ENCODE data around the gene PARD3B. TPM values are rescaled to one million over a fixed set of nuclear protein-coding genes. Genes with fewer than 3 reads are reported as not detected.

Gene PARD3B
- polyA plus RNA-seq, 3 donors = not detected

- peaks cover 2 to 3% (median 3%) of the 10 kb centered on the region in 3 donors for H3K27me3 Mint-ChIP-seq (ENCODE audit: low read depth in 3 of 3)
- Histone ChIP-seq H3K27ac (ENCODE audit: low read depth in 1 of 2, low read length in 2 of 2) (no peak overlapping the region), H4K20me1 (ENCODE audit: insufficient read depth, low read length) (no peaks in the 10 kb centered on the region), H3K4me3 (replicated peaks in 1 of 3; ENCODE audit: low read depth in 2 of 3, low read length in 3 of 3) (no peak overlapping the region), H2AFZ (ENCODE audit: insufficient read depth, low read depth, low read length, poor library complexity, severe bottlenecking) (no peak overlapping the region), H3K79me2 (ENCODE audit: insufficient read depth, low read length) (no peaks in the 10 kb centered on the region), H3K9ac (ENCODE audit: insufficient read depth, low read length, poor library complexity, severe bottlenecking) (no peak overlapping the region), H3K36me3 (replicated peaks in 1 of 2; ENCODE audit: control insufficient read depth in 1 of 2, insufficient read depth in 2 of 2, low read length in 2 of 2) (no peaks in the 10 kb centered on the region), H3K4me2 (replicated peaks; ENCODE audit: extremely low read depth, low read length, poor library complexity, severe bottlenecking) (no peak overlapping the region), H3K4me1 (ENCODE audit: control insufficient read depth in 1 of 2, insufficient read depth in 2 of 2, low read length in 2 of 2) (no peaks in the 10 kb centered on the region), H3K9me3 (replicated peaks in 1 of 2; ENCODE audit: control insufficient read depth in 1 of 2, insufficient read depth in 1 of 2, low read length in 2 of 2) (no peaks in the 10 kb centered on the region), H3K27me3 (ENCODE audit: control insufficient read depth in 2 of 2, insufficient read depth in 2 of 2, low read length in 2 of 2) (no peaks in the 10 kb centered on the region)
- no peaks in the 10 kb centered on the region for H3K36me3 Mint-ChIP-seq
- H3K4me3 Mint-ChIP-seq = no peak overlapping the region
- peaks cover 3 to 14% (median 4%) of the 10 kb centered on the region in 7 donors for H3K9me3 Mint-ChIP-seq
- H3K27ac Mint-ChIP-seq = no peak overlapping the region
- DNase-seq = no peak
- TF ChIP-seq CTCF (IDR thresholded peaks at IDR 0.05) = no peak
- no CpG with 5 or more reads among the region's 3 CpGs for WGBS (ENCODE audit: insufficient coverage)
- intact Hi-C loops (cut with micrococcal nuclease) = no loop called here
- H3K4me1 Mint-ChIP-seq = no peaks in the 10 kb centered on the region
These were observed 1028.7 kb downstream of the PARD3B start for GRCh38 chr2:205574001-205574400.

- Histone ChIP-seq H3K79me2 (ENCODE audit: insufficient read depth, low read length) (no peaks in the 10 kb centered on the region), H3K9me3 (replicated peaks in 1 of 2; ENCODE audit: control insufficient read depth in 1 of 2, insufficient read depth in 1 of 2, low read length in 2 of 2) (no peaks in the 10 kb centered on the region), H3K27me3 (ENCODE audit: control insufficient read depth in 2 of 2, insufficient read depth in 2 of 2, low read length in 2 of 2) (no peaks in the 10 kb centered on the region), H4K20me1 (ENCODE audit: insufficient read depth, low read length) (no peaks in the 10 kb centered on the region), H3K4me3 (replicated peaks in 1 of 3; ENCODE audit: low read depth in 2 of 3, low read length in 3 of 3) (no peak overlapping the region), H3K4me1 (ENCODE audit: control insufficient read depth in 1 of 2, insufficient read depth in 2 of 2, low read length in 2 of 2) (no peaks in the 10 kb centered on the region), H3K36me3 (replicated peaks in 1 of 2; ENCODE audit: control insufficient read depth in 1 of 2, insufficient read depth in 2 of 2, low read length in 2 of 2) (no peaks in the 10 kb centered on the region), H3K4me2 (replicated peaks; ENCODE audit: extremely low read depth, low read length, poor library complexity, severe bottlenecking) (no peak overlapping the region), H3K27ac (ENCODE audit: low read depth in 1 of 2, low read length in 2 of 2) (no peak overlapping the region), H2AFZ (ENCODE audit: insufficient read depth, low read depth, low read length, poor library complexity, severe bottlenecking) (no peak overlapping the region), H3K9ac (ENCODE audit: insufficient read depth, low read length, poor library complexity, severe bottlenecking) (no peak overlapping the region)
- Mint-ChIP-seq H3K9me3 (peaks cover 0 to 14% (median 0%) of the 10 kb centered on the region in 7 donors), H3K36me3 (no peaks in the 10 kb centered on the region), H3K4me1 (no peaks in the 10 kb centered on the region), H3K4me3 (no peak overlapping the region), H3K27me3 (ENCODE audit: low read depth in 3 of 3) (peaks cover 0 to 1% (median 0%) of the 10 kb centered on the region in 3 donors), H3K27ac (no peak overlapping the region)
- 100% methylated on average over 2 of the region's 7 CpGs for WGBS (ENCODE audit: insufficient coverage)
- intact Hi-C loops (cut with micrococcal nuclease) = no loop called here
- DNase-seq = no peak
- TF ChIP-seq CTCF (IDR thresholded peaks at IDR 0.05) = no peak
These were observed 1034.1 kb downstream of the PARD3B start for GRCh38 chr2:205579335-205579734.

Measured in CD14-positive monocyte (primary cell).